ENCODE measurements around the gene KIF1A.

- TF ChIP-seq POLR2A (IDR thresholded peaks at IDR 0.05), result no peak
- TF ChIP-seq EP300 (IDR thresholded peaks at IDR 0.05), result no peak
Observed at GRCh38 chr2:240848900-240849680, 29.1 kb upstream of the KIF1A start.

Measured in suprapubic skin (tissue), 2 donors.